Endothelial cell of umbilical vein (primary cell): ENCODE data around the gene RASL10B.
"Not testable (repeated sequence)": the region's sequence is repeated elsewhere in the genome, so short reads cannot be mapped to it uniquely, and the experiment has no call there.

Experiments
- CTCF ChIP-seq, 2 donors: IDR thresholded peaks; 1 replicate in 1 of 2; 2 replicates in 1 of 2; pipeline ENCODE4 v1.5.1; 2011; ENCODE audit warnings: low read length in 2 of 2, mild to moderate bottlenecking in 2 of 2, moderate library complexity in 2 of 2, control low read depth in 1 of 2, inconsistent platforms in 1 of 2, low read depth in 1 of 2; ENCODE audit not compliant: insufficient read depth in 1 of 2; ENCODE audit errors: extremely low read depth in 1 of 2
- EZH2 ChIP-seq: IDR thresholded peaks from 2 replicates; pipeline ENCODE4 v1.6.1; 2012; ENCODE audit warnings: borderline replicate concordance, low read depth, mild to moderate bottlenecking, moderate library complexity, low read length, inconsistent platforms; ENCODE audit not compliant: severe bottlenecking
- FOS ChIP-seq: IDR thresholded peaks from 2 replicates; pipeline ENCODE4 v1.6.1; 2011; ENCODE audit warnings: mild to moderate bottlenecking, low read length, moderate library complexity, borderline replicate concordance; ENCODE audit not compliant: insufficient read depth
- GATA2 ChIP-seq: IDR thresholded peaks from 2 replicates; pipeline ENCODE4 v1.7.0; 2011; ENCODE audit warnings: low read depth, mild to moderate bottlenecking, moderate library complexity, mixed read lengths, low read length; ENCODE audit not compliant: insufficient read length, insufficient read depth
- JUN ChIP-seq: IDR thresholded peaks from 2 replicates; pipeline ENCODE4 v1.6.1; 2011; ENCODE audit warnings: borderline replicate concordance, low read depth; ENCODE audit not compliant: insufficient read length, insufficient read depth
- MAX ChIP-seq: IDR thresholded peaks from 2 replicates; pipeline ENCODE4 v1.6.1; 2011; ENCODE audit not compliant: insufficient read depth, insufficient read length
- MYC ChIP-seq: IDR thresholded peaks from one replicate; pipeline ENCODE4 v1.6.1; 2011; ENCODE audit warnings: mild to moderate bottlenecking, low read depth, low read length
- POLR2A ChIP-seq: IDR thresholded peaks from 2 replicates; pipeline ENCODE4 v1.6.1; 2012; ENCODE audit warnings: low read depth, mild to moderate bottlenecking, control low read depth, low read length
- POLR2AphosphoS5 ChIP-seq: IDR thresholded peaks from 2 replicates; pipeline ENCODE4 v1.6.1; 2012; ENCODE audit warnings: low read depth, mild to moderate bottlenecking, control low read depth, low read length, moderate library complexity; ENCODE audit not compliant: insufficient read depth

GRCh38 chr17:35751541-35751940 is 20.1 kb downstream of the RASL10B start:
- not testable (repeated sequence) for TF ChIP-seq POLR2A; CTCF (IDR thresholded peaks at IDR 0.05; ENCODE audit: extremely low read depth in 1 of 2, insufficient read depth in 1 of 2, low read depth in 1 of 2, low read length in 2 of 2); MAX; POLR2AphosphoS5; MYC; EZH2; FOS; GATA2; JUN
